Vagina (tissue), 2 donors: Measurements from ENCODE around the gene OR2L8.

Source experiments
- CTCF ChIP-seq, 3 experiments: fragments of 450-650 bp in 2 of 3; fragments of 200-600 bp in 1 of 3; sonication (generic) in 1 of 3; IDR thresholded peaks; one replicate each; pipeline ENCODE4 v1.5.1; 2017 to 2019; ENCODE audit warnings: antibody characterized with exemption in 3 of 3, mild to moderate bottlenecking in 2 of 3, moderate library complexity in 2 of 3
- POLR2A ChIP-seq, 2 donors: fragments of 450-650 bp; IDR thresholded peaks; one replicate each; pipeline ENCODE4 v1.6.1; 2017; ENCODE audit warnings: antibody characterized with exemption in 2 of 2, mild to moderate bottlenecking in 2 of 2, moderate library complexity in 2 of 2
- POLR2AphosphoS5 ChIP-seq, 2 donors: sonication (generic); formaldehyde crosslinking; IDR thresholded peaks; one replicate each; pipeline ENCODE4 v1.9.0; 2017; ENCODE audit warnings: antibody characterized with exemption in 2 of 2, mild to moderate bottlenecking in 2 of 2, low read depth in 1 of 2; ENCODE audit not compliant: insufficient read depth in 1 of 2

- no peak for TF ChIP-seq CTCF (IDR thresholded peaks at IDR 0.05)
- TF ChIP-seq POLR2A (IDR thresholded peaks at IDR 0.05) = no peak
- no peak for TF ChIP-seq POLR2AphosphoS5 (IDR thresholded peaks at IDR 0.05; ENCODE audit: insufficient read depth in 1 of 2, low read depth in 1 of 2)
Measured at GRCh38 chr1:247908766-247909165, 39.9 kb upstream of the OR2L8 start.
